HG03342 (cell line): ENCODE results near the gene KY.

ENCODE experiments used
- ATAC-seq: cut with Tn5 transposase; IDR thresholded peaks from one replicate; pipeline ENCODE4 v1.9.1; 2021; ENCODE audit warnings: mild to moderate bottlenecking, moderate library complexity; ENCODE audit not compliant: unreplicated experiment

KY gene

GRCh38 chr3:134675726-134676256 lies 25.0 kb upstream of the KY start:
- ATAC-seq = no peak

GRCh38 chr3:134672571-134672970 lies 21.7 kb upstream of the KY start:
- no peak for ATAC-seq

- ATAC-seq = no peak
Measured at GRCh38 chr3:134667956-134668355, 17.1 kb upstream of the KY start.

- ATAC-seq = no peak
Measured at GRCh38 chr3:134667406-134667805, 16.6 kb upstream of the KY start.

GRCh38 chr3:134666885-134667284 lies 16.1 kb upstream of the KY start:
- no peak for ATAC-seq

GRCh38 chr3:134666466-134666865 lies 15.6 kb upstream of the KY start:
- no peak for ATAC-seq

GRCh38 chr3:134666052-134666451 lies 15.2 kb upstream of the KY start:
- no peak for ATAC-seq

GRCh38 chr3:134665243-134665642 lies 14.4 kb upstream of the KY start:
- no peak for ATAC-seq

GRCh38 chr3:134663721-134664456 lies 13.1 kb upstream of the KY start:
- no peak for ATAC-seq

GRCh38 chr3:134660046-134660441 lies 9.2 kb upstream of the KY start:
- no peak for ATAC-seq

- ATAC-seq = no peak
Measured at GRCh38 chr3:134659391-134660045, 8.7 kb upstream of the KY start.

GRCh38 chr3:134658555-134658954 lies 7.7 kb upstream of the KY start:
- no peak for ATAC-seq

- ATAC-seq = no peak
Measured at GRCh38 chr3:134656211-134656800, 5.5 kb upstream of the KY start.

- ATAC-seq = no peak
Measured at GRCh38 chr3:134655706-134656105, 4.9 kb upstream of the KY start.

GRCh38 chr3:134654031-134654430 lies 3.2 kb upstream of the KY start:
- no peak for ATAC-seq

GRCh38 chr3:134652886-134653630 lies 2.2 kb upstream of the KY start:
- ATAC-seq = no peak

GRCh38 chr3:134652409-134652831 lies 1.6 kb upstream of the KY start:
- ATAC-seq = no peak

- no peak for ATAC-seq
Measured at GRCh38 chr3:134651347-134652041, 672 bp upstream of the KY start.

GRCh38 chr3:134649106-134649705 lies 1.6 kb downstream of the KY start:
- no peak for ATAC-seq
